RWPE2 (cell line): ENCODE measurements around the gene COA3.

Source experiments
- ATAC-seq: fragments of 200-7000 bp; cut with Tn5 transposase; 3 replicates; pipeline ENCODE4 v1.9.1; 2021; ENCODE audit warnings: low read depth
- DNase-seq: peaks from one replicate; pipeline ENCODE4 v3.0.0-alpha.2; 2020; ENCODE audit warnings: low spot score
- H3K27ac ChIP-seq: fragments of 450-650 bp; 2 replicates; pipeline ENCODE4 v1.5.1; 2017; ENCODE audit warnings: mild to moderate bottlenecking; ENCODE audit not compliant: poor library complexity, severe bottlenecking
- H3K27me3 ChIP-seq: fragments of 250-450 bp; sonication (Bioruptor Pico); 2 replicates; pipeline ENCODE4 v1.5.1; 2021; ENCODE audit warnings: mild to moderate bottlenecking, moderate library complexity; ENCODE audit not compliant: insufficient read depth, poor library complexity, severe bottlenecking
- H3K36me3 ChIP-seq: fragments of 250-450 bp; sonication (Bioruptor Pico); 2 replicates; pipeline ENCODE4 v1.5.1; 2020; ENCODE audit warnings: low read depth, mild to moderate bottlenecking, moderate library complexity
- H3K4me1 ChIP-seq: fragments of 250-450 bp; sonication (Bioruptor Pico); 2 replicates; pipeline ENCODE4 v1.5.1; 2021; ENCODE audit warnings: mild to moderate bottlenecking, moderate library complexity; ENCODE audit not compliant: insufficient read depth, poor library complexity, severe bottlenecking
- H3K4me3 ChIP-seq: fragments of 250-450 bp; sonication (Bioruptor Pico); 2 replicates; pipeline ENCODE4 v1.5.1; 2021; ENCODE audit warnings: mild to moderate bottlenecking, moderate library complexity; ENCODE audit not compliant: severe bottlenecking
- H3K9me3 ChIP-seq: fragments of 250-450 bp; sonication (Bioruptor Pico); 2 replicates; pipeline ENCODE4 v1.5.1; 2021; ENCODE audit warnings: mild to moderate bottlenecking, moderate library complexity; ENCODE audit not compliant: severe bottlenecking
- CTCF ChIP-seq: fragments of 450-650 bp; IDR thresholded peaks from one replicate; pipeline ENCODE4 v1.5.1; 2017; ENCODE audit warnings: mild to moderate bottlenecking, moderate library complexity; ENCODE audit not compliant: poor library complexity, severe bottlenecking

COA3 gene

DNA sequence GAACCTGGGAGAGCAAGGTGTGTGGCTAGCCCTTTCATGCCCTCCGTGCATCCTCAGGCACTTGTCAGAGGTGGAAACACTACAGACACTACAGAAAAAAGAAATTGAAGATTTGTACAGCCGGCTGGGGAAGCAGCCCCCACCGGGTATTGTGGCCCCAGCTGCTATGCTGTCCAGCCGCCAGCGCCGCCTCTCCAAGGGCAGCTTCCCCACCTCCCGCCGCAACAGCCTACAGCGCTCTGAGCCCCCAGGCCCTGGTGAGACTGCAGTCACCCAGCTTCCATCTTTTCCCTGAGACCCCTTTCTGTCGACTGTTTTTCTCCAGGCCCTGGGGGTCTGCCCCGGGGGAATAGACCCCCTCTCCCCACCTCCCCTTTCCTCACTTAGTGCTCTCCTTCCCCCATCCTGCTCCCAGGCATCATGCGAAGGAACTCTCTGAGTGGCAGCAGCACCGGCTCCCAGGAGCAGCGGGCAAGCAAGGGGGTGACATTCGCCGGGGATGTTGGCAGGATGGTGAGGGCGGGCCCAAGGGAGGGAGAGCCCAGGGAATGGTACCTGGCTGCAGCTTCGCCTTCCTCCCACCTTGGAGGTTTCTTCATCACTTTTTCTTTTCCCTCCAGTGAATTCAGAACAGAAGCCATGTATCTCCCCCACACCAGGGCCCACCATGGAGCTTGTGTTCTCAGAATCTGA, 2.3 kb downstream of the COA3 start:
- Histone ChIP-seq H3K27ac (no peak overlapping the region), H3K9me3 (no peaks in the 10 kb centered on the region), H3K4me1 (peaks cover 9% of the 10 kb centered on the region), H3K4me3 (no peak overlapping the region), H3K27me3 (no peaks in the 10 kb centered on the region), H3K36me3 (peaks cover 8% of the 10 kb centered on the region; the same call in 1 of the 2 replicates)
- TF ChIP-seq CTCF, result no peak
- DNase-seq, result no peak
- no peak for ATAC-seq

GRCh38 chr17:42795465-42795864, 3.0 kb downstream of the COA3 start:
- Histone ChIP-seq H3K4me3 (no peak overlapping the region), H3K27me3 (no peaks in the 10 kb centered on the region), H3K36me3 (peaks cover 8% of the 10 kb centered on the region; the same call in 1 of the 2 replicates), H3K9me3 (no peaks in the 10 kb centered on the region), H3K4me1 (peaks cover 9% of the 10 kb centered on the region), H3K27ac (no peak overlapping the region)
- TF ChIP-seq CTCF, result no peak
- ATAC-seq, result no peak
- no peak for DNase-seq

- H3K27ac ChIP-seq, result no peak overlapping the region
- H3K4me1 ChIP-seq, result peaks cover 9% of the 10 kb centered on the region
- H3K36me3 ChIP-seq, result peaks cover 8% of the 10 kb centered on the region; the same call in 1 of the 2 replicates
- no peak overlapping the region for H3K4me3 ChIP-seq
- no peaks in the 10 kb centered on the region for H3K27me3 ChIP-seq
- ATAC-seq (no peak), DNase-seq (no peak)
- no peak for TF ChIP-seq CTCF
- no peaks in the 10 kb centered on the region for H3K9me3 ChIP-seq
Measured at GRCh38 chr17:42795061-42795460, 3.4 kb downstream of the COA3 start.

- no peaks in the 10 kb centered on the region for H3K9me3 ChIP-seq
- no peaks in the 10 kb centered on the region for H3K27me3 ChIP-seq
- ATAC-seq, result no peak
- no peak overlapping the region for H3K4me3 ChIP-seq
- H3K4me1 ChIP-seq, result peaks cover 8% of the 10 kb centered on the region
- no peak for DNase-seq
- H3K27ac ChIP-seq, result no peak overlapping the region
- peaks cover 8% of the 10 kb centered on the region; the same call in 1 of the 2 replicates for H3K36me3 ChIP-seq
- TF ChIP-seq CTCF, result no peak
Measured at GRCh38 chr17:42792545-42792944, 6.0 kb downstream of the COA3 start.

- Histone ChIP-seq H3K27me3 (no peaks in the 10 kb centered on the region), H3K27ac (no peak overlapping the region), H3K36me3 (peaks cover 6% of the 10 kb centered on the region; the same call in 1 of the 2 replicates), H3K9me3 (no peaks in the 10 kb centered on the region), H3K4me1 (peaks cover 2% of the 10 kb centered on the region), H3K4me3 (no peak overlapping the region)
- ATAC-seq (no peak), DNase-seq (no peak)
- no peak for TF ChIP-seq CTCF
Measured at GRCh38 chr17:42791948-42792347, 6.6 kb downstream of the COA3 start.
